HEK293 (cell line): ENCODE data around the gene MYO1E.

Source experiments
- CTCF ChIP-seq: fragments of 450-650 bp; formaldehyde crosslinking; IDR thresholded peaks from 2 replicates; pipeline ENCODE4 v1.5.1; 2016; ENCODE audit warnings: missing biosample characterization, missing genetic modification characterization
- SCRT2 ChIP-seq: fragments of 450-650 bp; formaldehyde crosslinking; IDR thresholded peaks from 2 replicates; pipeline ENCODE4 v1.5.1; 2016; ENCODE audit warnings: missing biosample characterization, missing genetic modification characterization
- ZNF138 ChIP-seq: fragments of 450-650 bp; formaldehyde crosslinking; IDR thresholded peaks from 2 replicates; pipeline ENCODE4 v1.5.1; 2016; ENCODE audit warnings: missing biosample characterization, missing genetic modification characterization, borderline replicate concordance
- ZNF544 ChIP-seq: fragments of 450-650 bp; formaldehyde crosslinking; IDR thresholded peaks from 2 replicates; pipeline ENCODE4 v1.5.0; 2017; ENCODE audit warnings: missing biosample characterization, missing genetic modification characterization
- ZNF629 ChIP-seq: fragments of 450-650 bp; formaldehyde crosslinking; IDR thresholded peaks from 2 replicates; pipeline ENCODE4 v1.5.1; 2017; ENCODE audit warnings: missing biosample characterization, missing genetic modification characterization
- ZNF777 ChIP-seq: fragments of 450-650 bp; formaldehyde crosslinking; IDR thresholded peaks from 2 replicates; pipeline ENCODE4 v1.5.1; 2017; ENCODE audit warnings: missing biosample characterization, missing genetic modification characterization, borderline replicate concordance
- TF ChIP-seq, protein P1 (sequence below): fragments of 450-650 bp; formaldehyde crosslinking; IDR thresholded peaks from 2 replicates; pipeline ENCODE4 v1.5.1; 2016; ENCODE audit warnings: missing biosample characterization, missing genetic modification characterization

DNA sequence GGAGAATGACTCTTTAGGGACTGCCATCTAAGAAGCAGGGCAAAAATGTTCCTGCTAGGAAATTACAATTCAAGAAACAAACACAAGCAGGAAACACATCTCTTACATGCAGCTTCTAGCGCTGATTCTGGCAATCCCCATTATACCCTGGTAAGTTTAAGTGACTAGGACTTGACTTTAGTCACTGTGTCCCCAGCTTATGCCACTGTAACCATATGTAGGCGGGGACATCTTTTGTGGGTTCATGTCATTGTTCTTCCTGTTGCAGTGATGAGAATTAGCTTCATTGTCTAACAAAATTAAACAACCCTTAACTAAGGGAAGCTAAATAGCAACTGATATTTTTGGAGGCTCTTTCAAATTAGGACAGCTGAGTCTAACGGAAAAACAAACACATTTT is 47.4 kb upstream of the MYO1E start:
- TF ChIP-seq CTCF (tag by site-specific recombination), result no peak
- TF ChIP-seq ZNF138 (tag by site-specific recombination), result no peak
- TF ChIP-seq ZNF544, result no peak
- no peak for TF ChIP-seq ZNF777 (tag by site-specific recombination)
- TF ChIP-seq, protein P1, sequence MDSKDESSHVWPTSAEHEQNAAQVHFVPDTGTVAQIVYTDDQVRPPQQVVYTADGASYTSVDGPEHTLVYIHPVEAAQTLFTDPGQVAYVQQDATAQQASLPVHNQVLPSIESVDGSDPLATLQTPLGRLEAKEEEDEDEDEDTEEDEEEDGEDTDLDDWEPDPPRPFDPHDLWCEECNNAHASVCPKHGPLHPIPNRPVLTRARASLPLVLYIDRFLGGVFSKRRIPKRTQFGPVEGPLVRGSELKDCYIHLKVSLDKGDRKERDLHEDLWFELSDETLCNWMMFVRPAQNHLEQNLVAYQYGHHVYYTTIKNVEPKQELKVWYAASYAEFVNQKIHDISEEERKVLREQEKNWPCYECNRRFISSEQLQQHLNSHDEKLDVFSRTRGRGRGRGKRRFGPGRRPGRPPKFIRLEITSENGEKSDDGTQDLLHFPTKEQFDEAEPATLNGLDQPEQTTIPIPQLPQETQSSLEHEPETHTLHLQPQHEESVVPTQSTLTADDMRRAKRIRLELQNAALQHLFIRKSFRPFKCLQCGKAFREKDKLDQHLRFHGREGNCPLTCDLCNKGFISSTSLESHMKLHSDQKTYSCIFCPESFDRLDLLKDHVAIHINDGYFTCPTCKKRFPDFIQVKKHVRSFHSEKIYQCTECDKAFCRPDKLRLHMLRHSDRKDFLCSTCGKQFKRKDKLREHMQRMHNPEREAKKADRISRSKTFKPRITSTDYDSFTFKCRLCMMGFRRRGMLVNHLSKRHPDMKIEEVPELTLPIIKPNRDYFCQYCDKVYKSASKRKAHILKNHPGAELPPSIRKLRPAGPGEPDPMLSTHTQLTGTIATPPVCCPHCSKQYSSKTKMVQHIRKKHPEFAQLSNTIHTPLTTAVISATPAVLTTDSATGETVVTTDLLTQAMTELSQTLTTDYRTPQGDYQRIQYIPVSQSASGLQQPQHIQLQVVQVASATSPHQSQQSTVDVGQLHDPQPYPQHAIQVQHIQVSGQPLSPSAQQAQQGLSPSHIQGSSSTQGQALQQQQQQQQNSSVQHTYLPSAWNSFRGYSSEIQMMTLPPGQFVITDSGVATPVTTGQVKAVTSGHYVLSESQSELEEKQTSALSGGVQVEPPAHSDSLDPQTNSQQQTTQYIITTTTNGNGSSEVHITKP (tag by site-specific recombination), result no peak
- TF ChIP-seq ZNF629 (tag by site-specific recombination), result no peak
- TF ChIP-seq SCRT2 (tag by site-specific recombination), result no peak
